ENCODE data around the gene NPSR1. TPM values are rescaled to one million over a fixed set of nuclear protein-coding genes. Genes with fewer than 3 reads are reported as not detected.

Gene NPSR1
- total RNA-seq, 2 donors from 2014 or later: not detected

- no peaks in the 10 kb centered on the region for H3K9me3 ChIP-seq
- ATAC-seq (ENCODE audit: insufficient number of reproducible peaks, low FRiP score, low read depth) (no peak), DNase-seq (ENCODE audit: low spot score) (no peak)
- no peaks in the 10 kb centered on the region for H3K36me3 ChIP-seq
- TF ChIP-seq CTCF (IDR thresholded peaks at IDR 0.05): no peak
- H3K27ac ChIP-seq: no peak overlapping the region
- H3K27me3 ChIP-seq (replicated peaks; ENCODE audit: insufficient read depth): no peaks in the 10 kb centered on the region
- no peaks in the 10 kb centered on the region for H3K4me1 ChIP-seq (ENCODE audit: control insufficient read depth in 1 of 2, low read depth in 2 of 2)
- H3K4me3 ChIP-seq: no peak overlapping the region
These were observed 69.5 kb downstream of the NPSR1 start for GRCh38 chr7:34727464-34727995.

- Histone ChIP-seq H3K27me3 (replicated peaks; ENCODE audit: insufficient read depth) (no peaks in the 10 kb centered on the region), H3K9me3 (no peaks in the 10 kb centered on the region), H3K27ac (no peak overlapping the region), H3K36me3 (no peaks in the 10 kb centered on the region), H3K4me3 (no peak overlapping the region), H3K4me1 (ENCODE audit: control insufficient read depth in 1 of 2, low read depth in 2 of 2) (no peaks in the 10 kb centered on the region)
- TF ChIP-seq CTCF (IDR thresholded peaks at IDR 0.05): no peak
- no peak for ATAC-seq (ENCODE audit: insufficient number of reproducible peaks, low FRiP score, low read depth)
- no peak for DNase-seq (ENCODE audit: low spot score)
These were observed 70.1 kb downstream of the NPSR1 start for GRCh38 chr7:34728156-34728555.

DNA sequence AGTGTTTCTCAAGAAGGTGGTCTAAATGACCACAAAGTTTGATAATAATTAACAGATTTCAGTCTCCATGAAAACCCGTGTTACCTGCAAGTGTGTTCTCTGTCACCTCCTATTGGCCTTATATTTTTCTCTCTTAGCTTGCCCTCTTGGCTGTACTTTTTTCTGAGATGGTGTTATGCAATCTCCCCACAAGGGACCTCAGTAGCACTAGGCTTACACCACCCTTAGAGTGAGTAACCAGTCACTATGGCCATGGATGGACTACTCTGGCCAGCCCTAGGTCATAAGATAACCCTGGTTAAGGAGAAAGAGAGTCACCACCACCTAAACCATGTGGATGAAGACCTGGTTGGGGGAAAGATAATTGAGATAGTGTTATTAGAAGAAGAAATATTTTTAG, 76.8 kb downstream of the NPSR1 start:
- no peak for TF ChIP-seq CTCF (IDR thresholded peaks at IDR 0.05)
- Histone ChIP-seq H3K36me3 (no peaks in the 10 kb centered on the region), H3K4me1 (ENCODE audit: control insufficient read depth in 1 of 2, low read depth in 2 of 2) (no peaks in the 10 kb centered on the region), H3K27me3 (replicated peaks; ENCODE audit: insufficient read depth) (no peaks in the 10 kb centered on the region), H3K4me3 (no peak overlapping the region), H3K27ac (no peak overlapping the region), H3K9me3 (no peaks in the 10 kb centered on the region)
- no peak for ATAC-seq (ENCODE audit: insufficient number of reproducible peaks, low FRiP score, low read depth)
- DNase-seq (ENCODE audit: low spot score): no peak

- Histone ChIP-seq H3K36me3 (no peaks in the 10 kb centered on the region), H3K27me3 (replicated peaks; ENCODE audit: insufficient read depth) (no peaks in the 10 kb centered on the region)
- ATAC-seq (ENCODE audit: insufficient number of reproducible peaks, low FRiP score, low read depth): no peak
These were observed 77.5 kb downstream of the NPSR1 start for GRCh38 chr7:34735526-34735925.

DNA sequence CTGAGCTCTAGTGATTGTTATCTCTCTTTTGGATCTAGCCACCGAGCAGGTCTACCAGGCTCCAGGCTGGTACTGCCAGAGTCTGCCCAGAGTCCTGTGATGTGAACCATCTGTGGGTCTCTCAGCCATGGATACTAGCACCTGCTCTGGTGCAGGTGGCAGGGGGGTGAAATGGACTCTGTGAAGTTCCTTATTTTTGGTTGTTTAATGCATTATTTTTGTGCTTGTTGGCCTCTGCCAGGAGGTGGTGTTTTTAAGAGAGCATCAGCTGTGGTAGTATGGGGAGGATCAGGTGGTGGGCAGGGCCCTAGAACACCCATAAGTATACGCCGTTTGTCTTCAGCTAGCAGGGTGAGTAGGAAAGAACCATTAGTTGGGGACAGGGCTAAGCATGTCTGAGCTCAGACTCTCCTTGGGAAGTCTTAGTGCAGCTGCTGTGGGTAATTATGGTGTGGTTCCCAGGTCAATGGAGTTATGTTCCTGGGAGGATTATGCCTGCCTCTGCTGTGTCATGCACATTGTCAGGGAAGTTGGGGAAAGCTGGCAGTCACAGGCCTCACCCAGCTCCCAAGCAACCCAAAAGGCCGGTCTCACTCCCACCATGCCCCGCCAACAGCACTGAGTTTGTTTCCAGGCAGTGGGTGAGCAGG, 81.8 kb downstream of the NPSR1 start:
- Histone ChIP-seq H3K27ac (no peak overlapping the region), H3K4me3 (no peak overlapping the region), H3K36me3 (no peaks in the 10 kb centered on the region), H3K4me1 (ENCODE audit: control insufficient read depth in 1 of 2, low read depth in 2 of 2) (no peaks in the 10 kb centered on the region), H3K27me3 (replicated peaks; ENCODE audit: insufficient read depth) (no peaks in the 10 kb centered on the region), H3K9me3 (no peaks in the 10 kb centered on the region)
- ATAC-seq (ENCODE audit: insufficient number of reproducible peaks, low FRiP score, low read depth) (no peak), DNase-seq (ENCODE audit: low spot score) (no peak)
- TF ChIP-seq CTCF (IDR thresholded peaks at IDR 0.05): no peak

More at GRCh38 chr7:34735526-34735925, 77.5 kb downstream of the NPSR1 start:
- no peak for TF ChIP-seq CTCF (IDR thresholded peaks at IDR 0.05)
- Histone ChIP-seq H3K4me3 (no peak overlapping the region), H3K27ac (no peak overlapping the region), H3K4me1 (ENCODE audit: control insufficient read depth in 1 of 2, low read depth in 2 of 2) (no peaks in the 10 kb centered on the region), H3K9me3 (no peaks in the 10 kb centered on the region)
- no peak for DNase-seq (ENCODE audit: low spot score)
